HUES6 (cell line): ENCODE measurements around the gene SLC35G2.
"Not testable (repeated sequence)": the region's sequence is repeated elsewhere in the genome, so short reads cannot be mapped to it uniquely, and the experiment has no call there.

Source experiments
- H3K27ac ChIP-seq: 2 replicates; pipeline ENCODE4 v1.7.0; 2013; ENCODE audit warnings: low read depth, mild to moderate bottlenecking, low read length, inconsistent platforms
- H3K27me3 ChIP-seq: 2 replicates; pipeline ENCODE4 v1.6.1; 2013; ENCODE audit warnings: low read length; ENCODE audit not compliant: control insufficient read depth, insufficient read depth
- H3K36me3 ChIP-seq: 2 replicates; pipeline ENCODE4 v1.6.1; 2013; ENCODE audit warnings: low read length; ENCODE audit not compliant: control insufficient read depth, insufficient read depth
- H3K4me1 ChIP-seq: 2 replicates; pipeline ENCODE4 v1.6.1; 2013; ENCODE audit warnings: low read length; ENCODE audit not compliant: control insufficient read depth, insufficient read depth
- H3K4me3 ChIP-seq: 2 replicates; pipeline ENCODE4 v1.5.1; 2013; ENCODE audit warnings: low read depth, low read length
- H3K9ac ChIP-seq: one replicate; pipeline ENCODE4 v1.6.1; 2013; ENCODE audit warnings: mild to moderate bottlenecking, low read length
- H3K9me3 ChIP-seq: 2 replicates; pipeline ENCODE4 v1.6.1; 2013; ENCODE audit warnings: low read depth, low read length; ENCODE audit not compliant: control insufficient read depth, insufficient read depth

Gene SLC35G2

GRCh38 chr3:136818769-136819391 is at the start of gene SLC35G2:
Gene SLC35G2, plus strand, starts transcription at chr3:136819126. Its CDS starts 35,335 bp downstream, at chr3:136854461.
- Histone ChIP-seq H3K36me3 (no peaks in the 10 kb centered on the region), H3K4me3 (peak within 1 kb of the TSS; percentile 74), H3K9me3 (0 out of 2 replicates have a peak, but pooled peaks cover 2% of the 10 kb centered on the region), H3K27me3 (peaks cover 29% of the 10 kb centered on the region), H3K9ac (peak within 1 kb of the TSS; percentile 54), H3K27ac (no peak within 1 kb of the TSS), H3K4me1 (peaks cover 18% of the 10 kb centered on the region)

GRCh38 chr3:136772709-136773108 is 46.2 kb upstream of the SLC35G2 start:
- Histone ChIP-seq H3K9me3 (no peaks in the 10 kb centered on the region), H3K27me3 (no peaks in the 10 kb centered on the region), H3K4me3 (no peak overlapping the region), H3K4me1 (no peaks in the 10 kb centered on the region), H3K36me3 (no peaks in the 10 kb centered on the region), H3K9ac (no peak overlapping the region), H3K27ac (no peak overlapping the region)

GRCh38 chr3:136778865-136779264 is 40.1 kb upstream of the SLC35G2 start:
- Histone ChIP-seq H3K9me3 (no peaks in the 10 kb centered on the region), H3K27ac (no peak overlapping the region), H3K4me1 (no peaks in the 10 kb centered on the region), H3K9ac (no peak overlapping the region), H3K36me3 (no peaks in the 10 kb centered on the region), H3K4me3 (no peak overlapping the region), H3K27me3 (no peaks in the 10 kb centered on the region)

GRCh38 chr3:136780741-136781140 is 38.2 kb upstream of the SLC35G2 start:
- H3K36me3 ChIP-seq: no peaks in the 10 kb centered on the region
- no peak overlapping the region for H3K4me3 ChIP-seq
- no peaks in the 10 kb centered on the region for H3K27me3 ChIP-seq
- H3K4me1 ChIP-seq: no peaks in the 10 kb centered on the region; the same call in 1 of the 2 replicates
- H3K9me3 ChIP-seq: no peaks in the 10 kb centered on the region
- H3K9ac ChIP-seq: no peak overlapping the region
- H3K27ac ChIP-seq: no peak overlapping the region

GRCh38 chr3:136783708-136784191 is 35.2 kb upstream of the SLC35G2 start:
- Histone ChIP-seq H3K4me3 (no peak overlapping the region), H3K9me3 (no peaks in the 10 kb centered on the region), H3K27ac (no peak overlapping the region)

GRCh38 chr3:136787349-136787748 is 31.6 kb upstream of the SLC35G2 start:
- Histone ChIP-seq H3K9me3 (no peaks in the 10 kb centered on the region), H3K9ac (no peak overlapping the region), H3K4me1 (peaks cover 14% of the 10 kb centered on the region), H3K36me3 (no peaks in the 10 kb centered on the region), H3K27me3 (no peaks in the 10 kb centered on the region), H3K27ac (0 out of 2 replicates have a peak overlapping the region, but pooled peaks have one; percentile 66), H3K4me3 (no peak overlapping the region)

More at GRCh38 chr3:136783708-136784191, 35.2 kb upstream of the SLC35G2 start:
- no peak overlapping the region for H3K9ac ChIP-seq
- peaks cover 14% of the 10 kb centered on the region for H3K4me1 ChIP-seq
- no peaks in the 10 kb centered on the region for H3K27me3 ChIP-seq
- no peaks in the 10 kb centered on the region for H3K36me3 ChIP-seq

GRCh38 chr3:136788154-136788553 is 30.8 kb upstream of the SLC35G2 start:
- Histone ChIP-seq H3K9ac (no peak overlapping the region), H3K9me3 (no peaks in the 10 kb centered on the region), H3K4me1 (peaks cover 14% of the 10 kb centered on the region), H3K36me3 (no peaks in the 10 kb centered on the region), H3K4me3 (no peak overlapping the region), H3K27me3 (no peaks in the 10 kb centered on the region), H3K27ac (no peak overlapping the region)

- Histone ChIP-seq H3K27ac (no peak overlapping the region), H3K36me3 (no peaks in the 10 kb centered on the region), H3K9me3 (no peaks in the 10 kb centered on the region)
These were observed 28.9 kb upstream of the SLC35G2 start for GRCh38 chr3:136789976-136790375.

GRCh38 chr3:136790786-136791185 is 28.1 kb upstream of the SLC35G2 start:
- no peaks in the 10 kb centered on the region for H3K36me3 ChIP-seq
- no peak overlapping the region for H3K9ac ChIP-seq
- H3K27me3 ChIP-seq: no peaks in the 10 kb centered on the region
- H3K4me1 ChIP-seq: peaks cover 14% of the 10 kb centered on the region
- H3K9me3 ChIP-seq: no peaks in the 10 kb centered on the region
- H3K27ac ChIP-seq: no peak overlapping the region
- H3K4me3 ChIP-seq: no peak overlapping the region

More at GRCh38 chr3:136789976-136790375, 28.9 kb upstream of the SLC35G2 start:
- no peaks in the 10 kb centered on the region for H3K27me3 ChIP-seq
- peaks cover 14% of the 10 kb centered on the region for H3K4me1 ChIP-seq
- H3K9ac ChIP-seq: no peak overlapping the region
- no peak overlapping the region for H3K4me3 ChIP-seq

GRCh38 chr3:136792556-136793330 is 26.2 kb upstream of the SLC35G2 start:
- Histone ChIP-seq H3K36me3 (no peaks in the 10 kb centered on the region), H3K9me3 (no peaks in the 10 kb centered on the region)

GRCh38 chr3:136801146-136801545 is 17.8 kb upstream of the SLC35G2 start:
- H3K36me3 ChIP-seq, H3K4me1 ChIP-seq, H3K4me3 ChIP-seq, H3K27me3 ChIP-seq, H3K27ac ChIP-seq, H3K9me3 ChIP-seq, H3K9ac ChIP-seq: not testable (repeated sequence)

More at GRCh38 chr3:136792556-136793330, 26.2 kb upstream of the SLC35G2 start:
- Histone ChIP-seq H3K4me1 (no peaks in the 10 kb centered on the region), H3K4me3 (no peak overlapping the region), H3K27ac (no peak overlapping the region), H3K27me3 (no peaks in the 10 kb centered on the region), H3K9ac (no peak overlapping the region)
